Heart left ventricle (tissue), 13 donors: Measurements from ENCODE around the gene MAPK12.

Experiments used
- CTCF ChIP-seq, 12 donors: fragments of 200-600 bp; sonication (generic) in 4 of 12; IDR thresholded peaks; one replicate each; pipeline versions ENCODE4 v1.5.0 to v1.8.0; 2018 to 2022; ENCODE audit warnings: antibody characterized with exemption in 12 of 12, mild to moderate bottlenecking in 5 of 12
- POLR2A ChIP-seq, 2 donors: fragments of 450-650 bp; IDR thresholded peaks; one replicate each; pipeline ENCODE4 v1.6.1; 2017; ENCODE audit warnings: antibody characterized with exemption in 2 of 2, mild to moderate bottlenecking in 2 of 2, moderate library complexity in 2 of 2
- donor health status: ischemic (EF 13 %, LVEDD 7.1; RV severe dilation, severe dysfunction).
- donor health status: DM: no; HTN: yes; CAD: no.
- donor health status: DM: no; HTN: no; CAD: no.
- donor health status: ischemic (EF 25% LVEDD 6.9; RV normal size, moderate dysfunction).
- donor health status: ischemic (EF 25% LVEDD 5.7; RV mildly dilated, moderate dysfunction).
- donor health status: ischemic (EF 35%, LVEDD 5.7; RV mildly dilated, moderate dysfunction).
- donor health status: nonischemic (EF 11% LVEDD 7.7; RV severe dilation, severe dysfunction).
- donor health status: DM: yes; HTN: yes; CAD: no.
- donor health status: PGD.
- donor health status: ischemic (EF 29% LVEDD 5.4; RV normal size, mild dysfunction).
- donor health status: nonischemic (EF 23%, LVEDD 6.1; RV moderate dilation, normal function).

- TF ChIP-seq CTCF (IDR thresholded peaks at IDR 0.05): no peak
- TF ChIP-seq POLR2A (IDR thresholded peaks at IDR 0.05): no peak
Measured at GRCh38 chr22:50280708-50281383, 19.4 kb upstream of the MAPK12 start.
